Measurements from ENCODE around the gene DOCK10. TPM values are rescaled to one million over a fixed set of nuclear protein-coding genes. Genes with fewer than 3 reads are reported as not detected.

Gene DOCK10
- total and polyA plus RNA-seq, 9 of the 15 experiments (the other 6 are each of a cell fraction or from before 2014, with no cell fraction given): 0.01 to 0.87 (median 0.18) TPM

- TF ChIP-seq MGA (IDR thresholded peaks at IDR 0.05): no peak
Observed at GRCh38 chr2:224982910-224983711, 59.2 kb downstream of the DOCK10 start (continued).

Measured in K562 (cell line).